ENCODE results near the gene SP1.
A peak's percentile ranks its signal among the peaks of the same experiment; 100 is the strongest.
"Not testable (repeated sequence)": the region's sequence is repeated elsewhere in the genome, so short reads cannot be mapped to it uniquely, and the experiment has no call there.

Gene SP1

GRCh38 chr12:53380104-53380793 lies at the start of gene SP1:
Gene SP1 (plus strand): TSS chr12:53380176. CDS start chr12:53380292, 116 bp downstream.
- peak; percentile 90 for DNase-seq (ENCODE audit: low spot score)

- no peak for DNase-seq (ENCODE audit: low spot score)
Measured at GRCh38 chr12:53330671-53331070, 49.3 kb upstream of the SP1 start.

GRCh38 chr12:53332339-53332738 lies 47.6 kb upstream of the SP1 start:
- not testable (repeated sequence) for DNase-seq (ENCODE audit: low spot score)

- no peak for DNase-seq (ENCODE audit: low spot score)
Measured at GRCh38 chr12:53332744-53333143, 47.2 kb upstream of the SP1 start.

GRCh38 chr12:53333289-53333688 lies 46.7 kb upstream of the SP1 start:
- no peak for DNase-seq (ENCODE audit: low spot score)

DNA sequence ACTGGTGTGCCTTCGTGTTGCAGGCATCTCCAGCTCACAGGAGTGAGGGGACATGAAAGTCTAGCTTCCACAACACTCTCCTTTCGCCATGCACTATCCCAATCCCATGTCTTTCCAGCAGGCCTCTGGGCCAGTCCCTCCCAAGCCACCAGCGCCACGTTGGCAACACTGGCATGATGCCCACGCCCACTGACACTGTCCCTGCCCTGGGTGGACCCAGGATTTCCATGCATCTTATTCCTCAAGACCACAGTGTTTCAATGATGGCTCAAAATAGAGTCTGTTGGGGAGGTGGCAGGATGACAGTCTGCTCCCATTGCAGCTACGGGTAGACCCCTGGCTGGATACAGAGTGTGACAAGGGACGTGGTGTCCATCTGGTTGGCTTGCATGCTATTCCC lies 46.1 kb upstream of the SP1 start:
- DNase-seq (ENCODE audit: low spot score): no peak

DNA sequence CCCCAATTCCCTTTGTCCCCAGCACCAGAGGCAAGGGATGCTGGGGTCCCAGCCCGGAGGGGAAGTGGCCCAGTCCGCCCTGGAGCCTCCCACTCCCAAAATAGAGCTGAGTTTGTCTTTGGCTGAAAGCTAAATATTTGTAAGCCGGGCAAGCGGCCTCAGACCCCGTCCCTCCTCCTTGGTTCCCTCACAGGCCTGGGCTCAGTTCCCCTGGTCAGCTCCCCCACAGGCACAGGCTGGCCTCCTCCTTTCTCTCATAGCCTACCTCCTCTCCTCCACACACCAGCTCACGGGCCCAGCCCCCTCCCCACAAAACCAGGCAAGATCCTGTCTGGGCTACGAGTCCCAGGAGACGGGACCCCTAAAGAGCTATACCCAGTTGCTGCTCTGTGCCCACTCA lies 45.2 kb upstream of the SP1 start:
- no peak for DNase-seq (ENCODE audit: low spot score)

DNA sequence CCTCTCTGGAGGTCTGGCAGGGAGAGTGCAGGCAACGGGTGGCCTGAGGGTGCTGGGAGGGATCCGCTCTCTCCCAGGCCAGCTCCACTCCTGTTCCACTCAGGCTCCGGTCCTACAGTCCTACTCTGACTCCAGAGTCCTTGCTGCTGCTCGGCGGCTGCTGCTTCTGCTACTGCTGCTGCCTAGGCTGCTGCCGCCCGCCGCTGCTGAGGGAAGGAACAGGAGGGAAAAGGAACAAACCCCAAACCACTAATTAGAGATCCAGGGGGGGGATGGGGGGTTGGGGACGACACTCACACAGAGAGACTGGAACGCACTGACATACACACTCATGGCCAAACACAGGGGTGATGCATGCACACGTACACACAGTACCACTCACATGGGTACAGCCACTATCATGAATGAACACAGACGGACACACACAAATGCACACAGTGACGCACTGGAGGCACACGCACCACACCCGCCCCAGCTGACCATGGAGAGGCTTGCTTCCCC lies 43.7 kb upstream of the SP1 start, which contains the start of gene SP7:
TSS of gene SP7 (minus strand) at position 174 of the 501 bp plus-strand sequence. CDS start 708 bp downstream, outside the sequence.
- no peak for DNase-seq (ENCODE audit: low spot score)

DNA sequence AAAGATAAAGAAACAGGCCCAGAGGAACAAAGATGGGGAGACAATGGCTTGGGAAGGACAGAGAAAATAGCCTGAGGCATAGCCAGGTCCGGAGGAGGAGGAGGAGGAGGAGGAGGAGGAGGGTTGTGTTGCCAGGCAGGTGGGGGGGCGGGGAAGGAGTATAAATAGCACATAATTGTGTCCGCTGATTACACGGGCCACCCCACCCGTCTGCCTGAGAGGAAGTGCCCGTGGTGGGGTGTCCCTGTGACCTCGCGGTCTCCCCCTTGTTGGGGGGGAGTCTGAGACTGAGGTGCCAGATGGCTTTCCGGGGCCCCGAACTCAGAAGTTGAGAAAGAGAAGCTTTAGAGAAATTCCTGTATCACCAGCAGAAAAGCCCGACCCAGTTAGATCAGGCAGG lies 42.0 kb upstream of the SP1 start:
- no peak for DNase-seq (ENCODE audit: low spot score)

DNA sequence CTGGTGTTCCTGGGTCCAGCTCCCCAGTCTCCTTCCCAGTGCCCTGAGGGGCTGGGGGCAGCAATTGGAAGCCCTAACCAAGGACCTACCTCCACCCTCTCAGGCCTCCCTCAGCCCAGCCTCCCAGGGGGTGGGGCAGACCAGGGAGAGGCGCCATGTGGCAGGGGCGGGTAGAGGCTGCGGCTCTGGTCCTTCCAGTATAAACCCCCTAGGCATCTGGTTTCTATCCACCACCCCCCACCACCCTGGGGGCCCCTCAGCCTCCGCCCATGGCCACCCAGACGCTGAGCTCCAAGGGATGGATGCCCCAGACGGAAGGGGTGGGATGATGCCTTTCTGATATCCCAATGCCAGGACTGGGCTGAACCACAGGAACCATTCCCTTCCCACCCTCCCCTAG lies 41.1 kb upstream of the SP1 start:
- DNase-seq (ENCODE audit: low spot score): no peak

DNA sequence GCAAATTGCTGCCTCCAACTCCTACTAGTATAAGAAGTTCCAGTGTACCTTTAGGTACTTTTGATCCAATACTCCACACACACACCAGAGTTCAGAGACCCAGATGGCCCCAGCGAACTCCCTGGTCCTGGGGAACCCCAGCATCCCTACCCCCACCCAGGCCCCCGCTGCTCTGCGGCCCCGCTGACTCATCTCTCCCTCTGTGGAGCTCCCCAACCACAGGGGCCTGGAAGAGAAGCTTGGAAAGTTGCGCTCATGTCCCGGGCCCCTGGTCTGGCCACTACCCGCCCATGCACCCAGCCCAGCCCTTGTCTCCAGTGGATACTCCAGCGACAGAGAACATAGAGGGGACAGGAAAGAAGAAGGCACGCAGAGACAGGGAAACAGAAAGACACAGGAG lies 39.6 kb upstream of the SP1 start:
- DNase-seq (ENCODE audit: low spot score): no peak

DNA sequence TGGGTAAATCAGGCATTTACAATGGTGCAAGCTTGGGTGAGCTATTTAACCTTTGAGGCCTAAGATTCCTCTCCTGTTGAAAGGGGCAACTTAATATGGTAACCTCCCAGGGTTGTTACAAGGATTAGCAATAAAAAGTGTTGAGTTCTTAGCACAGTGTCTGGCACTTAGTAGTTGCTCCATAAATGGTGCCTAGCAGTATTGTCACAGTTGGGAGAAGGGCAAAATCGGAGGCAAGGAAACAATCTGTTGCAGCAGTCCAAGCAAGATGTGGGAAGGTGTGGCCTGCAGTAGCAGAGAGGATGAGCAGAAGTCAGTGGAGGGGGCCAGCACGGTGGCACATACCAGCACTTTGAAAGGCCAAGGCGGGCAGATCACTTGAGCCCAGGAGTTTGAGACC lies 36.5 kb upstream of the SP1 start:
- DNase-seq (ENCODE audit: low spot score): no peak

DNA sequence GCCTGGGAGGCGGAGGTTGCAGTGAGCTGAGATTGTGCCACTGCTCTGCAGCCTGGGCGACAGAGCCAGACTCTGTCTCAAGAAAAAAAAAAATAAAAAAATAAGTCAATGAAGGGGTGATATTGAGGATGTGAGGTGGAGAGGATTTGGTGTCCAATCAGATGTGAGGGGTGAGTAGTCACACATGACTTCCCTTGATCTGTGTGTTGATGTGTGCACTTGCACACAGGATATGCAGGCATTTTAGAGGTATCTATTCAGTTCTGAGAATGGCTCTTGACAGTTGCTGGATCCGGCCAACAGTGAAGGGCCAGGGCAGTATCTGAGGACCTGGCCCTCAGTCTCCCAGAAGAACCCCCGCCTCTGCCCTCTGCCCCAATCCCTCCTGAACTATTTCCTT lies 36.0 kb upstream of the SP1 start:
- no peak for DNase-seq (ENCODE audit: low spot score)

DNA sequence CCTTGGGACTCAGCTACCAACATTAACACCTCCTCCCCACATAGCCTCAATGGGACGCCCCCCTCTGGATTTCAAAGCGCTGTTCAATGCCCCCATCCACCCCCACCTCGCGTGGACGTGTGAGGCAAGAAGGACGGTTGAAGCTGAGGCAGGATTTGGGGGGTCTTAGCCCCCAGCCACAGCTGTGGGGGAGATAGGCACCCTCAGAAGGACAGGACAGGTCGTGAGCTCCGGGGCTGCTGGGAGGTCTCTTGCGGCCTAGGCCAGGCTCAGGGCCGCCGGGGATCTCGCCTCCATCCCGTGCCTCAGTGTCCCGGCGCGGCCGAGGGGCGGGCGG lies 35.5 kb upstream of the SP1 start:
- DNase-seq (ENCODE audit: low spot score): no peak

GRCh38 chr12:53344824-53345485 lies 35.0 kb upstream of the SP1 start:
- peak; percentile 89 for DNase-seq (ENCODE audit: low spot score)

GRCh38 chr12:53345486-53346188 lies 34.3 kb upstream of the SP1 start:
- no peak for DNase-seq (ENCODE audit: low spot score)

DNA sequence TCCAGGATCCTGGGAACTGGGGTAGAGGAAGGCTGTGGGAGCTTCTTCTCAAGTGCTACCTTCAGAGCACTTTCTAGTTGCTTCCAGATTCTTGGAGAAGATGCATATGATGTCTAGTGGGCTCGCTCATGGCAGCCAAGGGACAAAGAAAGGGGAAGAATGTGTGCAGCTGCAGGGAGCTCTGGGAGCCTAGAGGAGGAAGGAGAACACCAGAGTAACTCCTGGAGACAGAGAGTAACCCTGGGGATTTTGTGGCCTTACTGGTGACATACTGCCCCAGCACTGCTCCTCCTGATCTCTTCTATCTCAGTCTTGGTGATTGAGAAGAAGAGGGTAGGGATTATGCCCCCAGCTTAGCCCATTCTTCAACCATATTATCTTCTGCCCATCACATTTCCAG lies 33.5 kb upstream of the SP1 start:
- DNase-seq (ENCODE audit: low spot score): no peak

- no peak for DNase-seq (ENCODE audit: low spot score)
Measured at GRCh38 chr12:53347905-53348304, 32.1 kb upstream of the SP1 start.

GRCh38 chr12:53352331-53353256 lies 27.4 kb upstream of the SP1 start:
- DNase-seq (ENCODE audit: low spot score): peak; percentile 78

DNA sequence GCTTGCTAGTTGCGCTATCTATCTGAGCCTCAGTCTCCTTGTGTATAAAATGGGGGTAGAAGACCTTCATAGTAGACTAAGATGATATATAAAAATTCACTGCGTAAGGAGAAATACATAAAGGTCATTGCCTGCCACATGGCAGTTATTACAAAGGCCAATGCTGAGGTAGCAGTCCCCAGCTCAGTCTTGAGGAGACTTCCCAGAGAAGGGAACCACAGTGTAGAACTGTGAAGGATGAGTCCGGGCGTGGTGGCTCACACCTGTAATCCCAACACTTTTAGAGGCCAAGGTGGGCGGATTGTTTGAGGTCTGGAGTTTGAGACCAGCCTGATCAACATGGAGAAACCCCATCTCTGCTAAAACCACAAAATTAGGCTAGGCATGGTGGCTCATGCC lies 26.7 kb upstream of the SP1 start:
- DNase-seq (ENCODE audit: low spot score): no peak

- DNase-seq (ENCODE audit: low spot score): no peak
Measured at GRCh38 chr12:53355121-53355520, 24.9 kb upstream of the SP1 start.

DNA sequence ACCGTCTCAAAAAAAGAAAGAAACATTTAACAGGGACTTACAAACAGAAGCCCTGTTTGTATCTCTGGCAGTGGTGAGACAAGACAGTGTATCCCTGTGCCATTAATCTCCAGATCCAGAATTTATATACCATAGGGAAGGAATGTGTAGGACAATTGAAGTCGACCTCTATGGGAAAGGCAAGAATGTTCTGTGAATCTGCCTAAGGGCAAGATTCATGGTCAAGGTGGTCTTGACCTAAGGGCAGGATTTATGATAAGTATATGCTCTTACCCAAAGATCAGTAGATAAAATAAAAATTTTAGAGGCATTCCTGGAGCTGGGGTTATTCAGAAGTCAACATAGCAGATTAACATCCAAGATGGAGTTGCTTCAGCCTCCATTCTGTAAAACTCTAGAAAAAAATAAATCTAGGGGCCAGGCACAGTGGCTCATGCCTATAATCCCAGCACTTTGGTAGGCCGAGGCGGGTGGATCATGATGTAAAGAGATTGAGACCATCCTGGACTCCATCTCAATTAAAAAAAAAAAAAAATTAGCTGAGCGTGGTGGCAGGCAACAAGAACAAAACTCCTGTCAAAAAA lies 21.0 kb upstream of the SP1 start:
- no peak for DNase-seq (ENCODE audit: low spot score)
